Measurements from ENCODE around the gene SLC25A21.

DNA sequence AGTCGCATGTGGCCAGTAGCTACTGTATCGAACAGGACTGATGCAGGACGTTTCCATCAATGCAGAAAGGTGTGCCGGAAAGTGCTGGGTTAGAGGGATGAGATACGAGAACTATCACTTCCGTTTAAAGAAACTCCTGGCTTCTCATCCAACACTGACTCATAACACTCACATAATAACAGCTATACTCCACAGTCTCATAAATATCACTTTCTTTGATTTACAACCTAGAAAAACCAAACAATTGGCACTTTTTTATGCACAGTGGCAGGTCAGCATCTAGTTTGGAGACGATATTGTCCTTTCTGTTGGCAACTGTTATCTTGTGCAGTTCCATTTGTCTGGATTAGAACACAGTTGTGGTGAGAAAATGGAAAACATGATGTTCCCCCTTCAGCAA, 43.4 kb downstream of the SLC25A21 start:
- TF ChIP-seq, protein P1, sequence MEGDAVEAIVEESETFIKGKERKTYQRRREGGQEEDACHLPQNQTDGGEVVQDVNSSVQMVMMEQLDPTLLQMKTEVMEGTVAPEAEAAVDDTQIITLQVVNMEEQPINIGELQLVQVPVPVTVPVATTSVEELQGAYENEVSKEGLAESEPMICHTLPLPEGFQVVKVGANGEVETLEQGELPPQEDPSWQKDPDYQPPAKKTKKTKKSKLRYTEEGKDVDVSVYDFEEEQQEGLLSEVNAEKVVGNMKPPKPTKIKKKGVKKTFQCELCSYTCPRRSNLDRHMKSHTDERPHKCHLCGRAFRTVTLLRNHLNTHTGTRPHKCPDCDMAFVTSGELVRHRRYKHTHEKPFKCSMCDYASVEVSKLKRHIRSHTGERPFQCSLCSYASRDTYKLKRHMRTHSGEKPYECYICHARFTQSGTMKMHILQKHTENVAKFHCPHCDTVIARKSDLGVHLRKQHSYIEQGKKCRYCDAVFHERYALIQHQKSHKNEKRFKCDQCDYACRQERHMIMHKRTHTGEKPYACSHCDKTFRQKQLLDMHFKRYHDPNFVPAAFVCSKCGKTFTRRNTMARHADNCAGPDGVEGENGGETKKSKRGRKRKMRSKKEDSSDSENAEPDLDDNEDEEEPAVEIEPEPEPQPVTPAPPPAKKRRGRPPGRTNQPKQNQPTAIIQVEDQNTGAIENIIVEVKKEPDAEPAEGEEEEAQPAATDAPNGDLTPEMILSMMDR (IDR thresholded peaks at IDR 0.05; ENCODE audit: low read depth, low read length, poor library complexity, severe bottlenecking), result no peak
- TF ChIP-seq EZH2phosphoT487 (IDR thresholded peaks at IDR 0.05; ENCODE audit: borderline replicate concordance, low read length), result no peak

Measured in DOHH2 (cell line).